DND-41 (cell line): ENCODE results near the gene NR2F6.

Source experiments
- CTCF ChIP-seq: IDR thresholded peaks from 2 replicates; pipeline ENCODE4 v1.5.1; 2012; ENCODE audit warnings: borderline replicate concordance, low read length, moderate library complexity, mild to moderate bottlenecking; ENCODE audit not compliant: poor library complexity, severe bottlenecking; ENCODE audit errors: extremely low read depth
- EZH2 ChIP-seq: IDR thresholded peaks from 3 replicates; pipeline ENCODE4 v1.6.1; 2012; ENCODE audit warnings: borderline replicate concordance, low read depth, mild to moderate bottlenecking, moderate library complexity, low read length, inconsistent platforms; ENCODE audit not compliant: severe bottlenecking

DNA sequence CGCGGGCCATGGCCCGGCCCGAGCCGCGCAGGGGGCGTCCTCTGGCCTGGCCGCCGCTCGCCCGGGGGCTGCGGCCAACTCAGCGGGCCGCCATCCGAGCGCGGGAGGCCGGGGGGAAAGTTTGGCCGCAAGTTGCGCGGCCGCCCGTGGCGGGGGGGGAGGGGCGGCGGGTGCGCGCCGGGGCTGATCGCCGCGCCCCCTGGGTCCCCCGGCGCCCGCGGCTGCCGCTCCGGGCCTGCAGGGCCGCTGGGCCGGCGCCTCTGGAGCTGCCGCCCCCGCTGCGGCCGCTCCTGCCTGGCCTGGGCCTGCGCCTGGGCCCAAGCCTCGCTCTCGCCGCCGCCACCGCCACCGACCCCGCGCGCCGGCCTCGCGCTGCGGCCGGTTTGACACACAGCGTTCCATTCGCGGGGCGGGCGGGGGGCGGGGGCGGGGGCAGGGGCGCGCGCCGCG lies at the start of gene NR2F6:
- TF ChIP-seq CTCF (no peak), EZH2 (no peak)
